Duodenal mucosa (tissue), 2 donors: ENCODE measurements around the gene MLLT1.

Source experiments
- H3K27ac ChIP-seq: one replicate; pipeline ENCODE4 v1.7.0; 2013; ENCODE audit warnings: low read depth, low read length
- H3K27me3 ChIP-seq, 2 donors: one replicate each; pipeline ENCODE4 v1.7.0; 2013; ENCODE audit warnings: low read length in 2 of 2, control low read depth in 1 of 2; ENCODE audit not compliant: insufficient read depth in 2 of 2, control insufficient read depth in 1 of 2
- H3K36me3 ChIP-seq, 2 donors: one replicate each; pipeline ENCODE4 v1.7.0; 2013; ENCODE audit warnings: low read length in 2 of 2, control low read depth in 1 of 2; ENCODE audit not compliant: insufficient read depth in 2 of 2, control insufficient read depth in 1 of 2
- H3K4me1 ChIP-seq, 2 donors: one replicate each; pipeline ENCODE4 v1.7.0; 2013; ENCODE audit warnings: low read length in 2 of 2, control low read depth in 1 of 2; ENCODE audit not compliant: insufficient read depth in 2 of 2, control insufficient read depth in 1 of 2
- H3K4me3 ChIP-seq, 2 donors: one replicate each; pipeline ENCODE4 v1.7.0; 2013; ENCODE audit warnings: low read length in 2 of 2, low read depth in 1 of 2
- H3K9ac ChIP-seq, 2 donors: one replicate each; pipeline ENCODE4 v1.7.0; 2013; ENCODE audit warnings: low read length in 2 of 2, low read depth in 1 of 2
- H3K9me3 ChIP-seq, 2 donors: one replicate each; pipeline ENCODE4 v1.7.0; 2013; ENCODE audit warnings: low read length in 2 of 2, control low read depth in 1 of 2; ENCODE audit not compliant: control insufficient read depth in 1 of 2

Gene MLLT1

GRCh38 chr19:6248341-6248740 lies 31.4 kb downstream of the MLLT1 start:
- H3K4me1 ChIP-seq, result peaks cover 3 to 4% of the 10 kb centered on the region in 2 donors
- H3K4me3 ChIP-seq, result no peak overlapping the region
- no peak overlapping the region for H3K9ac ChIP-seq
- H3K27me3 ChIP-seq, result no peaks in the 10 kb centered on the region
- no peak overlapping the region for H3K27ac ChIP-seq
- no peaks in the 10 kb centered on the region for H3K9me3 ChIP-seq
- H3K36me3 ChIP-seq, result peaks cover 0 to 11% of the 10 kb centered on the region in 2 donors

GRCh38 chr19:6247007-6247288 lies 32.8 kb downstream of the MLLT1 start:
- no peaks in the 10 kb centered on the region for H3K9me3 ChIP-seq
- H3K4me1 ChIP-seq, result peaks cover 4% of the 10 kb centered on the region in 2 donors
- H3K9ac ChIP-seq, result no peak overlapping the region
- peaks cover 0 to 15% of the 10 kb centered on the region in 2 donors for H3K36me3 ChIP-seq
- H3K27ac ChIP-seq, result no peak overlapping the region
- no peak overlapping the region for H3K4me3 ChIP-seq
- H3K27me3 ChIP-seq, result no peaks in the 10 kb centered on the region

GRCh38 chr19:6246174-6247006 lies 33.4 kb downstream of the MLLT1 start:
- no peaks in the 10 kb centered on the region for H3K9me3 ChIP-seq
- H3K4me3 ChIP-seq, result no peak overlapping the region
- no peak overlapping the region for H3K9ac ChIP-seq
- H3K36me3 ChIP-seq, result peaks cover 0 to 15% of the 10 kb centered on the region in 2 donors
- H3K4me1 ChIP-seq, result peaks cover 4% of the 10 kb centered on the region in 2 donors
- no peaks in the 10 kb centered on the region for H3K27me3 ChIP-seq
- no peak overlapping the region for H3K27ac ChIP-seq

- Histone ChIP-seq H3K9ac (no peak overlapping the region), H3K9me3 (no peaks in the 10 kb centered on the region), H3K36me3 (peaks cover 0 to 10% of the 10 kb centered on the region in 2 donors), H3K4me3 (no peak overlapping the region), H3K27me3 (no peaks in the 10 kb centered on the region), H3K4me1 (peaks cover 12 to 14% of the 10 kb centered on the region in 2 donors), H3K27ac (no peak overlapping the region)
Observed at GRCh38 chr19:6242677-6243076, 37.1 kb downstream of the MLLT1 start.

GRCh38 chr19:6241680-6242377 lies 37.9 kb downstream of the MLLT1 start:
- Histone ChIP-seq H3K27me3 (no peaks in the 10 kb centered on the region), H3K27ac (no peak overlapping the region), H3K9ac (no peak overlapping the region), H3K9me3 (no peaks in the 10 kb centered on the region), H3K4me3 (no peak overlapping the region), H3K36me3 (peaks cover 0 to 7% of the 10 kb centered on the region in 2 donors), H3K4me1 (peaks cover 12 to 19% of the 10 kb centered on the region in 2 donors)

- H3K4me1 ChIP-seq, result peaks cover 12 to 19% of the 10 kb centered on the region in 2 donors
- H3K9me3 ChIP-seq, result no peaks in the 10 kb centered on the region
- H3K9ac ChIP-seq, result no peak overlapping the region
- no peak overlapping the region for H3K27ac ChIP-seq
- H3K36me3 ChIP-seq, result peaks cover 0 to 4% of the 10 kb centered on the region in 2 donors
- no peaks in the 10 kb centered on the region for H3K27me3 ChIP-seq
- H3K4me3 ChIP-seq, result no peak overlapping the region
Observed at GRCh38 chr19:6241056-6241455, 38.7 kb downstream of the MLLT1 start.

- Histone ChIP-seq H3K27ac (no peak overlapping the region), H3K27me3 (no peaks in the 10 kb centered on the region), H3K4me3 (no peak overlapping the region), H3K9ac (no peak overlapping the region), H3K9me3 (no peaks in the 10 kb centered on the region), H3K4me1 (peaks cover 12 to 22% of the 10 kb centered on the region in 2 donors), H3K36me3 (peaks cover 0 to 4% of the 10 kb centered on the region in 2 donors)
Observed at GRCh38 chr19:6239871-6240676, 39.7 kb downstream of the MLLT1 start.

GRCh38 chr19:6239401-6239844 lies 40.4 kb downstream of the MLLT1 start:
- peaks cover 0 to 4% of the 10 kb centered on the region in 2 donors for H3K36me3 ChIP-seq
- H3K9ac ChIP-seq, result no peak overlapping the region
- no peaks in the 10 kb centered on the region for H3K27me3 ChIP-seq
- H3K4me3 ChIP-seq, result no peak overlapping the region
- no peak overlapping the region for H3K27ac ChIP-seq
- peaks cover 11 to 28% of the 10 kb centered on the region in 2 donors for H3K4me1 ChIP-seq
- H3K9me3 ChIP-seq, result no peaks in the 10 kb centered on the region

- no peak overlapping the region for H3K9ac ChIP-seq
- peaks cover 7 to 34% of the 10 kb centered on the region in 2 donors for H3K4me1 ChIP-seq
- peaks cover 0 to 4% of the 10 kb centered on the region in 2 donors for H3K36me3 ChIP-seq
- H3K4me3 ChIP-seq, result no peak overlapping the region
- H3K27ac ChIP-seq, result peak overlapping the region; percentile 25
- no peaks in the 10 kb centered on the region for H3K9me3 ChIP-seq
- no peaks in the 10 kb centered on the region for H3K27me3 ChIP-seq
Observed at GRCh38 chr19:6238643-6239281, 41.0 kb downstream of the MLLT1 start.
